NCI-H526 treated with DMSO at 0.1 percent for 48 hours (cell line): ENCODE measurements around the gene NXNL2.

Experiments used
- DNase-seq: peaks from one replicate; lab custom pipeline; 2025; lab: John Stamatoyannopoulos, UW

Gene NXNL2

DNA sequence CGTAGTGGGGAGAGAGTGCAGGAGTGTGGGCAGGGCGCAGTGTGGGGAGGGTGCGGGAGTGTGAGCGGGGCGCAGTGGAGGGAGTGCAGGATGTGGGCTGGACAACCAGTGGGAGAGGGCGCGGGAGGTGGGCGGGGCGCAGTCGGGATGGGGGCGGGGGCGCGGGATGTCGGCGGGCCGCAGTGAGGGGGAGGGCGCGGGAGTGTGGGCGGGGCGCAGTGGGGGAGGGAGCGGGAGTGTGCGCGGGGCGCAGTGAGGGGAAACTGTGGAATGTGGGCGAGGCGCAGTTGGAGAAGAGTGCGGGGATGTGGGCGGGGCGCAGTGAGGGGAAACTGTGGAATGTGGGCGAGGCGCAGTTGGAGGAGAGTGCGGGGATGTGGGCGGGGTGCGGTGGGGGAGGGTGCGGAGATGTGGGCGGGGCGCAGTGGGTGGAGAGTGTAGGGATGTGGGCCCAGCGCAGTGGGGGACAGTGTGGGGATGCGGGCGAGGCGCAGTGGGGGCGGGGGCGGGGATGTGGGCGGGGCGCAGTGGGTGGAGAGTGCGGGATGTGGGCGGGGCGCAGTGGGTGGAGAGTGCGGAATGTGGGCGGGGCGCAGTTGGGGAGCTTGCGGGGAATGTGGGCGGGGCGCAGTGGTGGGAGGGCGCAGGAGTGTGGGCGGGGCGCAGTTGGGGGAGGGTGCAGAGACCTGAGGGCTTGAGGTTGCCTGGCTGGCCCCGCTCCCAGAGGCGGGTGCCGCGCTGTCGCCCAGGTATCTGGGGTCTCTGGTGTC is at the start of gene NXNL2:
NXNL2 (plus strand) TSS at position 723 of the 770 bp plus-strand sequence. CDS start 257 bp downstream, outside the sequence.
- DNase-seq: no peak

DNA sequence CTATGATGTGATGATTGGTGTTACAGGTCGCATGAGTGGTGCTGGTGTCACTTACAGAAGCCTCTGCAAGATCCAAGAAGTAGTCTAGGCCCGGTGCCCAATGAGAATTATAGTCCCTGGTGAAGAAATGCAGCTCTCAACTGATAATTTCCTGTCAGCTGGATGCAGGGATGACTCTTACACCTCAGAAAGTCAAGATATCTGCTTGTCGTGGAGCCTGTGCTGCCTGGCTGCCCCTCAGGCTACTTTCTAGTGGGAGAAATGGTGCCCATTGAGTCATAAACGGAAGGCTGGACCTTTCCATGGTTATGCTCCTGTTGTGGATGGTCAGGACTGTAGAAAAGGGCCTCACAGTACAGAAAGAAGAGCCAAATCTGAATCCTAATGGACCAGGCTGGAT is 46.8 kb upstream of the NXNL2 start:
- no peak for DNase-seq

DNA sequence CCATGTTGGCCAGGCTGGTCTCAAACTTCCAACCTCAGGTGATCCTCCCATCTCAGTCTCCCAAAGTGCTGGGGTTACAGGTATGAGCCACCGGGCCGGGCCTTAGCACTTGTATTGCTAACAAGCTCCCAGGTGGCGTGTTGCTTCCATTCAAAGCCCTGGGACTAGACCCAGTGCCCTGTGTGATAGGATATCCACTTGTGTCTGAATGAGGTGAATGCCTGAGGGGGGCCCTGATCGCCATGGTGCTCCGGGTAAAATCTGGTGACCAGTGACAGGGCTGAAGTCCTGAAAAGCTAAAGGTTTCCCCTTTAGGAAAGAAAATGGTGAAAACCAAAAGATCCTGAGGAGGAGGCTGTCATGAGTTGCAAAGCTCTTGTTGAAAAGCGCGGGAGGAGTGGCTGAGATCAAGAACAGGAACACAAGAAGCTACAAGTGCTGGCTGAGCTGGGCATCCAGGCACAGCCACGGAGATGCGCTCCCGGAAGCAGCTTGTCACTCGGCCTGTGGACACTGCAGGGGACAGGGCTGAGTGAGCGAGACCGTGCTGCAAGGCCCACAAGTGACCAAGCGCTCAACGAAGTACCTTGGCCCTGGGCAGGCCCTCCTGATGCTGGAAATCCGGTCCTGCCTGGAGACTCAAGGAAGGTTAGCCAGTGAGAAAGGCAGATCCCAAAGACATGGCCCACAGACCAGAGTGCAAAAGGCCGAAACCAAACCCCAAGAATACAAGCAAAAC is 39.8 kb upstream of the NXNL2 start:
- DNase-seq: no peak

DNA sequence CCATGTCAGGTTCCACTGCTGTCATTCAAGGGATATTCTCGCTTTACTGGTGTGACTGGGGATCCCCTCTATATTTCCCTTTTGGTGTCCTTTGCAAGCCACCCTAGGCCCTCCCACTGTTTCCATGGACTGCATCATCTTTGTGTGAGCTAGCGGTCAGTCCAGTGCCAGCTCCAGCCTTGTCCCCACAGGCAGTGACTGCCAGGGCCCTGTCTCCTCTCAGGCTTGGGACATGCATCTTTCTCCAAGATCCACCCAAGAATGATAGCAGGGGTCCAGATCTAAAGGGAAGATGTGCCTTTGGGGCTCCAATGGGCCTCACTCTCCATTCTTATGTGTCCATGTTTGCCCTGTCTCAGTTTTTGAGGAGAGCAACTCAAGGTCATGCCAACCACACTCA is 37.8 kb upstream of the NXNL2 start:
- DNase-seq: no peak

DNA sequence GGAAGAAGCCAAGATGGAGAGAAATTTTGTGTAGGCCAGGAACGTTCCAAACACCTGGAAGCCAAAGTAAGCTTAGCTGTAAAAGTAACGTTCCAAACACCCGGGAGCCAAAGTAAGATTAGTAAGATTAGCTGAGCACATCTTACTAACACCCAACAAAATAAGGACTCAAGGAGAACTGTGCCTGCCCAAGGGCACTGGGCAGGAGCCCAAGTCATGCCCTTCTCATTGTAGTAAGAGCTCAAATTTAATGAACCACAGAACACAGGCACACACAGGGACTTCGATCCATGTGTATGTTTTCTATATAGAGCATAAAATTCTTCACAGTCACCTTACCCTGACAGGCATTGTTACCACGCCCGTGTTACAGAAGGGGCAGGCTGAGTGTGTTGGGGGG is 36.1 kb upstream of the NXNL2 start:
- DNase-seq: no peak

DNA sequence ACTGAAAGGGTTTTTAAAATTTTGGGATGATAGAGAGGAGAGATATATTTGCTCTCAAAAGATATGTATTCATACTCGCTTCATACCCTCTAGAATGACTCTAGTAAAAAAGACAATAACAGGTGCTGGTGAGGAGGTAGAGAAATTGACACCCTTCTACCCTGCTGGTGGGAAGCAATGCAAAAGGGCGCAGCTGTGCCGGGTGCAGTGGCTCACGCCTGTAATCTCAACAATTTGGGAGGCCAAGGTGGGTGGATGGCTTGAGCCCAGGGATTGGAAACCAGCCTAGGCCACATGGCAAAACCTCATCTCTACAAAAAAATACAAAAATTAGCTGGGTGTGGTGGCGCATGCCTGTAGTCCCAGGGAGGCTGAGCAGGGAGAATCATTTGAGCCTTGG is 33.9 kb upstream of the NXNL2 start:
- DNase-seq: no peak

DNA sequence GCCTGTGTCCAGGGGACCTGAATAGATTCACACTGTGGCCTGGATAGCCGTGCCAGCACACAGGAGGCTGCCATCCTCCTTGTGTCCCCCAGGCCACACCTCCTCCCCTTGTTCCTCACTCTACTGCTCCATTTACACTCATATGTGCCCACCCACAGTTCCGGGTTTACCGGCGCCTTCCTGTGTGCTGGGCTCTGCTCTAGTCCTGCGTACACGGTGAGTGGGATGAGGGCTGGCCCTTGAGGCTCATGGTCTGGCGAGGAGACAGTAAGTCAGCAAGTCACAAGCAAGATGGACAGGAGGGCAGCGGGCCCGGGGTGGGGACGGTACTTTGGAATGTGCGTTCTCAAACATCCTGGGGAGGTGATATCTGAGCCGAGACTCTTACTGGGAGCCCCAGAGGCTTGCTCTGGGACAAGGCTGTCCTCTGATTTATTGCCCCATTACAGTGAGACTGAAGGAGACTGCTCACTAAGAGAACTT is 32.4 kb upstream of the NXNL2 start:
- no peak for DNase-seq

DNA sequence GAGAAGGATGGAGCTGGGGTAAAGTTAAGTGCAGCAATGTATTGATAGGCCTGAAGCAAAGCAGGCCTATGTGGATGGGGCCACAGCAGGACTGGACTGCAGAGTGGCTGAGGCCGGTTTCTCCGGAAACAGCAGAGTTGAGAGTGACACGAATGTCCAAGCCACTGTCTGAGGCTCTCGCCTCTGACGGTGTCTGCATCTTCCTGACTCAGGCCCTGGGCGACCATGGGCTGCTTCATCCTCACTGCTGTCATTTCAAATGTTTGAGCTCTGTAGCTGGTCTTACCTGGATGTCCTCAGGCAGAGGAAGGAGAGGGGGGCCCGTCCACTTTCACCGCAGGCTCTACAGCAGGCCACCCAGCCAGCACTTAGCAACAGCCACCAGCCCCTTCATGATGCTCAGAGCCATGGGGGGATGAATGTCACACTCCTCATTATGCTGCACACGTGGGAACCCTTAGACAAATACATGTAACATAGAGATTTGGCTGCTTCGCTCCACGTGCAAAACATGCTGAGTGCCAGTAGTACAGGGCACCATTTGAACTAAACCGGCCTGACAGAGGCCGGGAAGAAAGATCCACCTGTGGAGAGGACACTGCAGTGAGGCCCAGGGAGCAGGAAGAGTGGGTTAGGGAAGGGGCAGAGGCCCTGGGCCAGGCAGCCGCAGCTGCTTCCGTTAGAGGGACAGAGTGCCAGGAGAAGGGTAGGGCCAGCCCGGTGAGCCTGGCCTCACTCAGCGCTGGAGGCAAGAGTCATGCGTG is 31.7 kb upstream of the NXNL2 start:
- no peak for DNase-seq

DNA sequence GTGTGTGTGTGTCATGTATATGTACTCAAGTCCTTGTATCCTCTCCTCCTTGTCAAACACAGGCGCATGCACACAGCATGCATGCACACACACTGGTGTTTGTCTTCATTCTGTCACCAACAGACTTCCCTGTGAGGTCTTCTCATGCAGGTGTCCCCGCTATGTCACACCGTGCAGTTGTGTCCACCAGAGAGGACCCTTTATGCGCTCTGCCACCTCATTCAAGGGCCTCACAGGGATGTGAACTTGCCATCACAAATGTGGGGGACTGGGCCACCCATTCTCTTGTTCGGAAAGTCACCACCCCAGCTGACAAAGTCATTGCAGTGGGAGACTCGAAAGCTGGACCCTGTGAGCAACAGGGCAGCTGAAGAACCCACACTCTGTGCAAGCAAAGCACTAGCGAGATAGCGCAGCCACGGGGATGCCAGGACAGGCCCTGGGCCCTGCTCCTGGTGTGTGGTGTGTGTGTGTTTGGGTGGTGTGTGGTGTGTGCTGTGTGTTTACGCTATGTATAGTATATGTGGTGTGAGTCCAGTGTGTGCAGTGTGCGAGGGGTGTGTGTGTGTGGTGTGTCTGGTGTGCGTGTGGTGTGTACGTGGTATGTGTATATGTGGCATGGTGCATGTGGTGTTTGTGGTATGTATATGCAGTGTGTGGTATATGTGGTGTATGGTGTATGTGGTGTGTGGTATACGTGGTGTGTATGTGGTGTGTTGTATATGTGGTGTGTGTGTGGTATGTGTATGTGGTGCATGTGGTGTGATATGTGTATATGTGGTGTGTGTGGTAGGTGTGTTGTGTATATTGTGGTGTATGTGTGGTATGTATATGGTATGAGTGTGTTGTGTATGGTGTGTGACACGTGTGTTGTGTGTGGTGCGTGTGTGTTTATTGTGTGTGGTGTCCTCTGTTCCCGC is 30.9 kb upstream of the NXNL2 start:
- DNase-seq: no peak

DNA sequence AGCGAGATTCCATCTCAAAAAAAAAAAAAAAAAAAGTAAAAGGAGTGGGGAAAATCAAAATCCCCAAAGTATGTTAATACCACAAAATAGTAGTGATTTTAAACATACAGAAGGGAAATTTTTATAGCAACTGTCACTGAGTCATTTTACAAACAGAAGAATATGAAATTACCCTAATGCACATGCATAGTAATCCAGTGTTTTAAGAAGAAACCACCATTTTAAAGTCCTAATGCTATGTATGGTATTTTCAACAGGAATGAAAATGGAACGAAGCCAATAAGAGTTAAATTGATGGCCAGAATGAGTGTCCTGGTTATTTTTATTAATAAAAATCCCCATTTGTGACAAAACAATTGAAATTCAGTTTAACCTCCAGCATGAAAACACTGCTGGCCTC is 26.7 kb upstream of the NXNL2 start:
- DNase-seq: no peak

DNA sequence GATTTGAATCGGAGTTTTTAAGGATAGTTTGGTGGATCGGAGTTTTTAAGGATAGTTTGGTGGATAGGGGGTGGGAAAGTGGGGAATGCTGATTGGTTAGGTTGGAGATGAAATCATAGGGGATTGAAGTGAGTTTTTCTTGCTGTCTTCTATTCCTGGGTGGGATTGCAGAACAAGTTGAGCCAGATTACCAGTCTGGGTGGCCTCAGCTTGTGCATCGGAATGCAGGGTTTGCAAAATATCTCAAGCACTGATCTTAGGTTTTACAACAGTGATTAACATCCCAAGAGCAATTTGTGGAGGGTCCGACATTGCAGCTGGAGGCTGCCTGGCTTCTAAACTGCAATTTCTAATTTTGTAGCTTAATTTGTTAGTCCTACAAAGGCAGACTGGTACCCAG is 23.1 kb upstream of the NXNL2 start:
- no peak for DNase-seq

DNA sequence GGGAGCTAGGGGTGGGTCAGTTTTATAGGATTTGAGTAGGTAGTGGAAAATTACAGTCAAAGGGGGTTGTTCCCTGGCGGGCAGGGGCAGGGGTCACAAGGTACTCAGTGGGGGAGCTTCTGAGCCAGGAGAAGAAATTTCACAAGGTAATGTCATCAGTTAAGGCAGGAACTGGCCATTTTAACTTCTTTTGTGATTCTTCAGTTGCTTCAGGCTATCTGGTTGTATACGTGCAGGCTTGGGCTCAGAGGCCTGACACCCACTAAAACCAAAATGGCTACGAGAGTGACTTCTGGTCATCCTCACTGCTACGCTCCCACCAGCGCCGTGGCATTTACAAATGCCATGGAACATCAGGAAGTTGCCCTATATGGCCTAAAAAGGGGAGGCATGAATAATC is 20.7 kb upstream of the NXNL2 start:
- no peak for DNase-seq

DNA sequence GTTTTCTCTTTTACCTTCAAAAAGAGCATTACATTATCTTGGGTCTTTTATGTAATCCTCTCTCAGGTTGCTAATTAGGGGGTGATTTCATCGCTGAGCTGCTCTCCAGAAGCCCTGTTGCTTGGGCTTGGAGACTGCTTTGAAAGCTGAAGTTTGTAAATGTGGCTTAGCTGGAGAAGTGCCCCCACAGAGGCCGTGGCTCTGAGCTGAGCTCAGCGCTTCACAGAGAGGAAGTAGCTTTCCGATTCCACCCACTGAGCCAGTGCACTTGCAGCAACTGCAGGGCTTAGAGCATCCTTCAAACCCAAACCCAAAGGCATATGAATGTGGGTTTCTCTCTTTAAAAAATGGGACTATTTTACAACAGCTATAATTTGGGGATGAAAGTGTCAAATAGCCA is 13.7 kb upstream of the NXNL2 start:
- DNase-seq: no peak

DNA sequence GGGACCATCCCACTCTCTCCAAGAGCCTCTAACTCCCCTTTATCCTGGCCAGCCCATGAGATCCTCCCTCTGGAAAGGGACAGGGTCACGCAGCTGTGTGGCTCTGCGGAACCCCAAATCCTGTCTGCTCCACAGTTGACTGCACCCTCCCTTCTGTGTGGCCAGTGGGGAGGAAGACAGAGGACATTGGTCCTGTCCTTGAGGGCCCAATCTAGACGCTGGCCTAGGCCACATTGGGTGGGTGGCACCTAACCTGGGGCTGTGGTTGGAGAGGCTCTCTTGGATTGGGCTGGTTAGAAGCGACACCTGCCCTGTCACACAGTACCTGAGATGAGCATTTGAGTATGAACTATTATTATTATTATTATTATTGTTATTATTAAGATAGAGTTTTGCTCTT is 12.6 kb upstream of the NXNL2 start:
- no peak for DNase-seq

DNA sequence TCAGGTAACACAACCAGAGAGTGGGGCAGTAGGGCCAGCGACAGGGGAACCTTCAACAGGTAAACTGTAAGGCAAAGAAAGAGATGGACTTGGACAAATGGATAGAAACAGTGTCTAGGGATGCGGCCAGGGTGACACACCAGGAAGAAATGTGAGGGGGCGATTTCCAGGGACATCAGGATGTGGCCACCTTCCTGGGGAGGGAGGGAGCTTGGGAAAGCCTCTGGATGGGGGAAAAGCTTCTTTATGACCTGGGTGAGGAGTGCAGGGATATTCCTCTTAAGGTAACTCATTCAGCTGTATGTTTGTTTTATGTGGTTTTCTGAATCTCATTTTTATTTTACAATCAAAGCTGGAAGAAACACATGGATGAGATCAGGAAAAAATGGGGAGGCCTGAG is 11.9 kb upstream of the NXNL2 start:
- DNase-seq: no peak

DNA sequence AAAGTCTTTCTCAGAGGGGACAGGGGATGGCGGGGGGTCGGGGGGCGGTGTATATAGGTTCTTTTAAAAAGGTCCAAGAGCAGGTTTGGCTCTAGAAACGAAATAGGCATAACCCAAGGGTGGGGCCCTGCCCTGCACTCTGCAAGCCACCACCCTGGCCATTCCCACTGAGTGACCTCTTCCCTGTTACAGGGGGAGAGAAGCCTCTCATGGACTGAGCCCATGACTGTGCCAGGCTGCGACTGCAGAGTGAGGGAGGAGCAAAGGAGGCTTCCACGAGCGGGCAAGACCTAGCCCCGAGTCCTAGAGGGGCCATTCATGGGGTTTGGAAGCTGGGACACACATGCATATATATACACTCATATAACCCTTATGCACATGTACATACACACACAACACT is 10.1 kb upstream of the NXNL2 start:
- DNase-seq: no peak

DNA sequence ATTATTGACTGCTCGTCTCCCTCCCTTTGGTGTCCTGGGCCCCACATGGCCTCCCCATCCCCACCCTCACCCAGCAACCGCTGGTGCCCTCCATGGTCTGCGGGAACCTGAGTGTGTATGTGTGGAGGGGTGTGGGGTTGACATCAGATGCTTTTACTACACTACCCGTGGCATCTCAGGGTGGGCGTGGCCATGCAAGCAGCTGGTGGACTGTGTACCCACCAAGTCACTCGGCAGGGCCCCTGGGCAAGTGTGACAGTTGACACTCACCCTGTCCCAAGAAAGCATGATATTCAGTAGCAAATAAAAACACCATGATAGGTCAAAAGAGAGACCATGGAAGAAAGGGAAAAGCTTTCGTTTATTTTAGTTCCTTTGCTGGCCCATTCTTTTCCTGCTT is 7.4 kb upstream of the NXNL2 start:
- DNase-seq: no peak

DNA sequence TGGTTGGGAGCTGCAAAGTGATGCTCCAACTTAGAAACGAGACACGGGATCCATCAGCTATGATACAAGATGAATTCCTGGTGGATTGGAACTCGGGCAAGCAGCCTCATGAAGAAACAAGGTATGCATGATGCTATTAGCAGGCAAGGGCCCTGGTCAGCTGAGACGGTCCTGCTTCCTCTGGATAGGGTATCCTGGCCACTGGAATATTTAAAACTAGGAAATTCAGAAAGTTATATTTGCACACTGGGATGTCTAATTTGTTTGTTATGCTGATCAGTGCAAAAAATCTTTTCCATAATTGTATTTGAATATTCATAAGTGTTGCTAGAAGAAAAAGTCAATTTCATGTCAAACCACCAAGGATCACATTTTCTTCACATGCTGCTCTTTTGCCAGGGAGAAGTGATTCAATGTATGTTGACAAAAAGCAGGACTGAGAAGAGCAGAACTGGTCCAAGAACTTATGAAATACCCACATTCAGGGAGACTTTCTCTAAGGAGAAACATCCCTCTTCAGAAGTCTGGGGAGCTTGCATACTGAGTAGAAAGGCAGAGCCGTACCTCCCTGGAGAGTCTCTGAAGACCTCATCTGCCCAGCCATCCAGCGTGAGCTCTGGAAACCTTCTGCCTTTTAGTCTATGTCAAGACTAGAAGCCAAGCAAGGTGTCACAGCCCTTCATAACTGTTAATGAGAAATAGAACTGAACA is 6.7 kb upstream of the NXNL2 start:
- no peak for DNase-seq

DNA sequence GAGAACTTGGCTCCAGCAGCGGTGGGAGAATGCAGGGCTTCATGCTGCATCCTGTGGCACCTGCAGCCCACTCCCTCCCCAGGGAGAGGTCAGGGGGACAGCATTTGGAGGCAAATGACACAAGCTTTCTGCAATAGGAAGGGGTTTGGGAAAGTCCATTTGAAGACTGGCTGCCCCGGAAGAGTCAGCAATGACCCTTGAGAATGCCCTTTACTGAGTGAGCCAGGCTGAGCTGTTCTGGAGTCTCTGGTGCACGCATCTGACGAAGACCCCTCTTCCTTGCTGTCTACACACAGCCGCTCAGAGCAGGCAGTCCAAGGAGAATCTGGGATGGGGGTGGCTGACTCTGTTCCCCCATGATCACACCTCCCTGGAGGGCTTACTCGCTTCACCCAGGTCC is 5.5 kb upstream of the NXNL2 start:
- DNase-seq: no peak

DNA sequence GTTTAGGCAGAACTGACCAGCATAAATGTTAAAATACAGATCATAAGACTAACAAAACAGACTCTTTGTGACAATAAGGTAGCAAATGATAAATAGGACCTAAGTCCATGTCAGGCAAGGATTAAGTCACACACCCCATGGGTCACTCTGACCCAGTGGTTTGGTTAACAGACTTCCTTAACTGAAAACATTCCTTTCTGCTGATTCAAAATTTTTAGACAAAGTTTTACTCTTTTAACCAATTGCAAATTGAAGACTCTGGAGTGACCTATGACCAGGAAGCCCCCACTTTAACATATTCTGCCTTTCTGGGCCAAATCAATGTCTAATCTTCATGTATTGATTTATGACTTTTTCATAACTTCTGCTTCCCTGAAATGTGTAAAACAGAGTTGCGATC is 4.9 kb upstream of the NXNL2 start:
- no peak for DNase-seq
